DND-41 (cell line): ENCODE data around the gene TXK.

ENCODE experiments used
- CTCF ChIP-seq: IDR thresholded peaks from 2 replicates; pipeline ENCODE4 v1.5.1; 2012; ENCODE audit warnings: borderline replicate concordance, low read length, moderate library complexity, mild to moderate bottlenecking; ENCODE audit not compliant: poor library complexity, severe bottlenecking; ENCODE audit errors: extremely low read depth
- EZH2 ChIP-seq: IDR thresholded peaks from 3 replicates; pipeline ENCODE4 v1.6.1; 2012; ENCODE audit warnings: borderline replicate concordance, low read depth, mild to moderate bottlenecking, moderate library complexity, low read length, inconsistent platforms; ENCODE audit not compliant: severe bottlenecking

GRCh38 chr4:48167538-48168263 is 33.7 kb upstream of the TXK start:
- TF ChIP-seq CTCF (no peak), EZH2 (no peak)
